ENCODE results near the gene ESR1.

The ESR1 gene

GRCh38 chr6:152176268-152176667 is 368.8 kb downstream of the ESR1 start:
- no peak for DNase-seq (ENCODE audit: low read depth)
